Neural cell (in vitro differentiated cells): Measurements from ENCODE around the gene BPIFB6.

Source experiments
- CTCF ChIP-seq: fragments of 450-650 bp; IDR thresholded peaks from 2 replicates; pipeline ENCODE4 v1.5.1; 2014; ENCODE audit warnings: antibody characterized with exemption, mild to moderate bottlenecking, moderate library complexity; ENCODE audit not compliant: poor library complexity, severe bottlenecking
- EZH2 ChIP-seq: fragments of 200-600, 300-800 bp; shearing (Covaris generic), sonication (generic); IDR thresholded peaks from 2 replicates; pipeline ENCODE4 v1.6.1; 2014; ENCODE audit warnings: antibody characterized with exemption, low read length, borderline replicate concordance, mild to moderate bottlenecking; ENCODE audit not compliant: insufficient read depth, poor library complexity, severe bottlenecking
- MXI1 ChIP-seq: fragments of 450-650 bp; conservative IDR thresholded peaks from 2 replicates; pipeline ENCODE4 v1.6.1; 2014; ENCODE audit warnings: antibody characterized with exemption, mild to moderate bottlenecking; ENCODE audit not compliant: poor library complexity, severe bottlenecking
- RAD21 ChIP-seq: fragments of 450-650 bp; conservative IDR thresholded peaks from 2 replicates; pipeline ENCODE4 v1.6.1; 2014; ENCODE audit warnings: antibody characterized with exemption, mild to moderate bottlenecking, moderate library complexity
- REST ChIP-seq: IDR thresholded peaks from 2 replicates; pipeline ENCODE4 v1.6.1; 2012; ENCODE audit warnings: borderline replicate concordance
- SMC3 ChIP-seq: fragments of 450-650 bp; conservative IDR thresholded peaks from 2 replicates; pipeline ENCODE4 v1.6.1; 2014; ENCODE audit warnings: antibody characterized with exemption, mild to moderate bottlenecking, moderate library complexity; ENCODE audit not compliant: poor library complexity

- TF ChIP-seq CTCF: no peak
- TF ChIP-seq EZH2: no peak
- no peak for TF ChIP-seq RAD21
- TF ChIP-seq SMC3: no peak
- no peak for TF ChIP-seq MXI1
- TF ChIP-seq REST: no peak
Observed at GRCh38 chr20:33027769-33028751, 3.4 kb upstream of the BPIFB6 start.
